Tongue (tissue), 3 donors: ENCODE measurements around the gene TMCC3. TPM values are rescaled to one million over a fixed set of nuclear protein-coding genes. Genes with fewer than 3 reads are reported as not detected.

Experiments
- DNase-seq: peaks from one replicate; pipeline ENCODE4 v3.0.0-alpha.2; 2015
- small RNA-seq: library from RNA; depleted of rRNA; stranded (forward); fragments of <200 nt; gene quantifications from one replicate; pipeline ENCODE3, GENCODE V24; 2014; ENCODE audit warnings: low replicate concordance
- total RNA-seq: library from RNA; depleted of rRNA; stranded (reverse); fragments of >200 nt; gene quantifications from one replicate; pipeline ENCODE4 v1.2.3, GENCODE V29; 2014

Gene TMCC3
- total RNA-seq, 1 donor from 2014 or later: 20.7 TPM

- no peak for DNase-seq
Observed at GRCh38 chr12:94525951-94526350, 124.4 kb downstream of the TMCC3 start.

Small RNAs within 50 kb of the gene (small RNA-seq; reads per million reads assigned to genes)
- gene LSM3P2: not detected
- not detected for gene MIR5700

Other genes with a start within 250 kb of the TMCC3 start
- 34.1 TPM for gene CEP83, start 190.7 kb downstream of the TMCC3 start, total RNA-seq